ENCODE results near the gene FNDC3B.

FNDC3B gene

DNA sequence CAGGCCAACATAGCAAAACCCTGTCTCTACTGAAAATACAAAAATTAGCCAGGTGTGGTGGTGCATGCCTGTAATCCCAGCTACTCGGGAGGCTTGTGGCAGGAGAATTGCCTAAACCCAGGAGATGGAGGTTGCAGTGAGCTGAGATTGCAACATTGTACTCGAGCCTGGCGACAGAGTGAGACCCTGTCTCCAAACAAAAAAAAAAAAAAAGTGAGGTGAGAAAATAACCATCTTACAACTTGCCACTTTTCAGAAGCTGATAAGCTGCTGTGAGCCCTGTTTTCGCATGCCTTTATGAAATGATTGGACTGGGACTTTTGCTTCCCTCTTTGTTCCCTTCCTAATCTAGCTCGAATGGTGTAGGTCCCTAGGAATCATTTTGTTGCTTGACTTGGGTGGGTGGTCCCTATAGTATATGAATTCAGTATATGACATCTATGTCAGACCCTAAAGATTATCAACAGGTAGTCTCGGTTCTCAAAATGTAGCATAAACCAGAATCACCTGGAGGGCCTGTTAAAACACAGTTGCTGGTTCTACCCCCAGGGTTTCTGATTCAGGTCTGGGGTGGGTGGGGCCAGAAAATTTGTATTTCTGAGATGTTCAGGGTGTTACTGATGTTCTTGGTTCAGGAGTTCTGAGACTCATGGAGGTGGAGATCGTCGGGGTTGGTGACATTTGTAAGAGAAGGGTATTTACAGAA, 107.9 kb downstream of the FNDC3B start:
- in situ Hi-C loops (cut with MboI; ENCODE audit: low sequenced_read_pairs), result no loop called here

DNA sequence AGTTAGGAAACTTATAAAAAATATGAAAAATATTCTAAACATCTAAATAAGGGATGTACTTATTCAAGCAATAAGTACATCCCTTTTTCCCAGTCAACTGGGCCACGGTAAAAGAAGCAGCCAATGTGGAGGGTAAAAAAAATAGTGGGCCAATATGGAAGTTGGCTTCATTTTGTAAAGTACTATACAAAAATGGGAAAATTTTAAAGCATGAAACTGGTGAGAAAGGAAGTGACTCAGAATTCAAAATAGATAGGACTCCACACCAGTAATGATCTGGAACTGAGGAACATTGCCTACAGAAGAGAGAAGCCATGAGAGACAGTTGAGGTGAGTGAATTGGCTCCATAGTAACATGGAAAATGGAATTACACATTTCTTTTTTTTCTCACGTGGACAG, 108.9 kb downstream of the FNDC3B start:
- in situ Hi-C loops (cut with MboI; ENCODE audit: low sequenced_read_pairs), result no loop called here

DNA sequence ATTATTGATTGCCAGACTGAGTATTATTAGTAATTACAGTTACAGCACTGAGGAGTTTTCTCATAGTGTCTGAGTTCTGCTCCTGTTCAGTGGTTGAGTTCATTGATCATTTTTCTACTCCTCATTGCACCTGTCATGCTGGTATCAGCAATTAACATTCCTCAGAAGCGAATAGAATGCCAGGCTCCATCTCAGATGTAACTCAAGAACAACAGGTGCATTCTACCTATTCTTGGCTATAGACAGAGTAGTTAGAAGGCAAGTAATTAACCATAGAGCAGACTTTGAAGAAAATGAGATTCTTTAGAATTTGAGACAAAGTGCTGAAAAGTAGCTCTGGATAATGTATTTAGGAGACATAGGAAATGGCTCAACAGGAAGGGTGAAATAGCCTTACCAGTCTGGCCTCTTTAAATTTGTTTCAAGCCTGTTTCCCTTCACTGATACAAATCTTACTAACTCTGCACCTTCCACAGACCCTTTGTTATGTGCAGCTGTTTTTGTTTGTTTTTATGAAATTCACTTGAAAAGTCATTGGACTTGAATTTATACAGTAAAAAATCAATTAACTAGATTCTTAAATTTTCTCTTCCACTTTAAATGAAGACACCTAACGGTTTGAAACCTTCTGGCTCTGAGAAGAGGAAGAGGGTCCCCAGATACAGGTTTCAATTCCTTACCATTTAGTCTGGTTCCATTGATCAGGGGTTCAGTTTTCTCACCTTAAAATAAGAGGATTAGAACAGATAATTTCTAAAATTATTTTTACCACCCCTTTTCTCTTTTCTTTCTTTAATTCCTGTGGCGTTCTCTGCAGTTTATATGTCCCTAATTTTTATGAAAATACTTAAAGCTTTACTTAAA, 109.6 kb downstream of the FNDC3B start:
- in situ Hi-C loops (cut with MboI; ENCODE audit: low sequenced_read_pairs), result no loop called here

DNA sequence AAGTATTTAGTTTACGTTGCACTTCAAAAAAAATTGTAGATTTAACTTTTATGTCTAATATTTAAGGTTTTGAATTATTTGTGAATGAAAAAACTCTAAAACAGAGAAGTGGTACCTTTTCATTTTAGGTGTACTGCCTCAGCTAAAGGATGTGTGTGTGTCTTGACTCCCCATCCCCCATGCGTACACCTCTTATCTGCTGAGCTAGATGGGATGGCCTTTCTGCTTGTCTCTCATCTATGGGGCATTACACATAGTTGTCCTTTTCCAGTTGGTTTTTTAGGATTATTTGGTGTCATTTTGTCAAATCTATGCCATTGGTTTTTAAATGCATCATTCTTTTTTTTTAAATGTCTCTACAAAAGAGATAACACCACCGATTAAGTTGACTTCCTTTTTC, 110.9 kb downstream of the FNDC3B start:
- in situ Hi-C loops (cut with MboI; ENCODE audit: low sequenced_read_pairs), result no loop called here

DNA sequence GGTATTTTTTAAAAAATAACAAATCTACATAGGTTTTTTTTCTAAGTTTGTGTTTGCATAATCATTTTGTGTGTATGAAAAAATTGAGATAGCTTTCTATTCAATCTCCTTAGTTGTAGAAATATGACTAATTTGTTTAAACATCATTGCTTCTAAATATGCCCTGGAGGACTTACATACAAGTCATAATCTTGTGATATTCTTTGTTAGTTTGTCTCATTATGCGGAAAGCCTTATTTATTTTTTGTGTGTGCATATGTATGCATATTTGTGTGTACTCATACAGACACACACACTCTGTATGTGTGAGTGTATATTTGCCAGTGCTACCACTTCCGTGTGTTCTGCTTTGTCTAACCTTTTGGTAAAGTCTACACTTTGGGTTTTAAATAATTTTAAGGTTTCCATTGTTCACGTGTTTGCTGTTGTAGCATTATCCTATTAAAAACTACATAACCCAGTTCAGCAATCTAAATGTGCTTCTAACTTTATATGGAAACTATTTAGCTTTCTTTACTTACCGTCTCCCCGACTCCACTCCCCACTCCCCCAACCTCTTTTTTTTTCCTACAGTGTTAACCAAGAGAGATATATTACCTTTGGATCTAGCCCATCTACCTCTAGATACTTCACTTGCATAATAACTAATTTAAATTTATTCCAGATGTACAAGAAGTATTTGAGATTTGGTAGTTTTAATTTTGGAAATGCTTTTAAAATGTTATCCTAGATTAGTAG, 111.7 kb downstream of the FNDC3B start:
- in situ Hi-C loops (cut with MboI; ENCODE audit: low sequenced_read_pairs), result no loop called here

DNA sequence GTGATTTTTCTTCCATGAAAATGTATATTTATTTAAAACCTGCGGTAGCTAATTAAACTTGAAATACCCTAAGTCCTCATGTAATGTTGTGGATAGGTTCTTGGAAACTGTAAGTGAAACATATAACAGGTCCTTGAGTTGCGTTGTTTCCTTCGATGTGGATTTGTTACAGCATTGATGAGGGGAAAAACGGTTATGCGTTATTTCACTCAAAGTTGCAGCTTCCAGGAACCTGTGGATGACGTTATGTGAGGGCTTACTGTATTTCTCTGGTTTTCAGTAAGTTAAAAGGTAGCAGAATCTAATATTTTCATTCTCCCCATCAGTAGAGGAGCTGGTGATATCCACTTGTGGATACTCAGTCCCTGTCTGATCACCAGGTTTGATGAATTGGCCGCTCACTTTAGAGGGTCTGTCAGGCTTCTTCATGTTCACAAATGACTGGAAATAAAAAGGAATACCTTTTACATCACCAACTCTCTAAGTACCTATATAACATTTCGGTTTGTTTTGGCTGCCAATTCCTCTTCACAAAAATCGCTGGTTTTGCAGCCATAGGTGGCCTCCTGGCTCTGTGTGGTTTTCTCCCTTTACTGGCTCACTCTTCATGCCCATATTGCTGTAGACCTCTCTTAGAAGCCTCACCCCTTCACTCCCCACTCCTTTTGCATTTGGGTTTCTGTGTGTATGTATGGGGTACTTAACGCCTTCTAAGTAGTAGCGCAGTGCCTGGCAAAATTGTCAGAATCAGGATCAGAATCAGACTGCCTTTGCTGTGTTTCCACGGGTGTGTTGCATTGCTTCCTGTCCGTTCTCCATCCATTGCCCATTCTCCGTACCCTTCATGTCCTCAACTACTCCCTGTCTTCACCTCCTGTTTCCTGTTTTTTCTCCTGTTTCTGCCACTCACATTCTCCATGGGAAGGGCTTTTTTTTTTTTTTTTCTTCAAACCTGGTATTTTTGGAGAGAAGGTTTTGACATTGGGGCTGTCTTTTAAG, 112.6 kb downstream of the FNDC3B start:
- in situ Hi-C loops (cut with MboI; ENCODE audit: low sequenced_read_pairs), result no loop called here

DNA sequence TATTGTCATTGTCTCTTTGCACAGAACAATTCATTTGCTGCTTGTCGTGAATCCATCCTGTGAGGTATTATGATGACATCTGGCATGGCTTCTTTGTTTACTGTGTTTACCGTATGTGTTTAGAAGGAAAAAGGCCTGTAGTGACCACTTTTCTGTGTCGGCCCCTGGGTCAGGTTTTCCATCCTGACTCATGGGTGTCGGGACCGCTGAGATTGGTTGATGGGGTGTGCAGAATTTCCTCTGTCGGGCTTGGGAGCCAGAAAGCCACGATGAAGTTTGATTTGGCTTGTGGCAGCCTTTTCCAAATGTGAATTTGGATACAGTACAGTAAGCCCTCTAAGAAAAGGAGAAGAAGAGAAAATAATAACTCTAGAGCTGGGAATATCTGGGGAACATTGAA, 113.5 kb downstream of the FNDC3B start:
- in situ Hi-C loops (cut with MboI; ENCODE audit: low sequenced_read_pairs), result no loop called here

DNA sequence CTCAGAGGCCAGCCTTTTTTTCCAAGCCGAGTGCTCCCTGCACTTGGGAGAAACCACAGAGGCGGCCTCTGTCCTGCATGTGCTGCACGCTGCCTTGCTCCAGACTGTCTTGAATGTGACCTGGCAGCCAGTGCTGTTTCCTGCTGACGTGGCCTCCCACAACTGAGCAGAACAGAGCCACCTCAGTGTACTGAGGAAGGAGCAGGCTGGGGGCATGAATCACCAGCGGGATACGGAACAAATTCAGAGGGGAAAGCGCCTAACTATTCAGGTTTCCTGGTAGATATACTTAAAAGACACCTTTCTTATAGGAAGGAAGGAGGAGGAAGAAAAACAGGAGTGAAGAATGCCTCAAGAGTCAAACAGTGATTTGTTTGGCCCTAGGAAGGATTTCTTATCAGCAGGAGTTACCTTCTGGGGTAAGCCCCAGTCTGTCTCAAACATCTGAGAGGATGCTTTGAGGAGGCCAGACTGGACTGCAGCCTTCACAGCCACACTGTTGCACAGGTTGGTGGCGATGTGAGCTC, 114.0 kb downstream of the FNDC3B start:
- in situ Hi-C loops (cut with MboI; ENCODE audit: low sequenced_read_pairs), result no loop called here

DNA sequence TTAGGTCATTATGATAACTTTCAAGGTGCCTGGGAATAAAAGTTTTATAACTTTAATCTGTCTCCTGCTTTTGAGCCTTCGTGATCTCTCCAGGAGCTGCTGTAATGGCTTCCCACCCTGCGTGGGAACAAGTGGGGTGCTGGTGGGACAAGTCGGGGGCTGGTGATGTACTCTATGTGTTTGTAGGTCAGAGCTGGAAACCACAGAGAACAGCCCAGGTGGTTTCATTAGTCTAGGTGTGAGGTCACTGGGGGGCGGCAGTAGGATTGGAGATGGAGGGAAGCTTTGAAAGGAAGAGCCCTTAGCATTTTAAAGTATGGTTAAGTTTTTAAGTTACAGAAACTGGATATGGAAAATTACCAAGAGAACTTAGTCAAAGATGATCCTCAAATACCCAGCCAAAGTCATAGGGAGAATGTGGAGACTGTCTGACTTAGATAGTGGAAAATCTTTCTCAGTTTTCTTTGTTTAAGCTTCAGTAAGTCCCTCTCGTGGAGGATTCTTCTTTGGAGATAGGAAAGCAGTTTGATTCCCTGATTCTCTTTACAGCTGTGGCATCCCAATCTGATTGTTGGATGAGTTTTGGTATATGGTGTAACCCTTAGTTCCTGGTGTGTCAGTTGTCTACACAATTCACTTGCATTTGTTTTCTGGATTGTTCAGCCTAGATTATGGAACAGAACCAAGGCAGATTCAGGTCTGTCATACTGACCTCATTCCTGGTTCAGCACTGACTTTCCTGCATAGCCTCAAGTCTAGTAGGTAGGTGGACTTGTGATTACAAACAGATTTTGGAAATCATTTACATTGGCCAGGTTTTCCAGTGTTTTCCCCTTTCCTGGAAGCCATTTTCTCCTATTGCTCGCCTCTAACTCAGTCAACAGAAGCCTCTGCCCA, 115.6 kb downstream of the FNDC3B start:
- in situ Hi-C loops (cut with MboI; ENCODE audit: low sequenced_read_pairs), result no loop called here

DNA sequence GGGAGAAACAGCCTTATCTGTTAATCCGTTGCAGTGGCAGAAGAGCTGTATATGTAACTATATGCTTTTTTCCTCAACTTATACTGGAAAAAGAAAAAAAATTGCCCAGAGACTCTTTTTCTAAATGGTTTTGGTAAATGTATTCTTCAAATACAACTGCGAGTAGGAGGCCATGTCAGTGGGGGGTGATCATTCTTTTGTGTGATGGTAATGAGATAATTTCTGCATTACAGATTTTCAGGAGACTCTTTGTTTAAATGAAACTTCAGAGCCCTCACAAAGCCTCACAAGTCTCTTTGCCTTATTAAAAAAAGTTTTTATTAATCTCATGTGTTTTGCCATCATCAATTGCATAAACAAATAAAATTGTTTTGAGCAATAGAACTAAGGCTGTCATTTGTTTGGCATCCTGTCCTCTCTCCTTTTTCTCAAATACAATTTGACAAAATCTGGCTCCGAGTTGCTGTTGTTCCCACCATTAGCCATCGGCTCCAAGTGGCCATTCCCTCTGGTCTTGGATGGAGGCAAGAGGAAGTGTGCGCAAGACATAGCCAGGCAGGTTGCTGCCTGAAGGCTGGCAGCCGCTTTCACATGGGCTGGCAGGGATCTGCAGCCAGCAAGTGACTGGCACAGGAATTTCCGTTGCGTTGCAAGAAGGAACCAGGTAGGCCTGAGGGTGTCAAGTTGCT, 116.7 kb downstream of the FNDC3B start:
- in situ Hi-C loops (cut with MboI; ENCODE audit: low sequenced_read_pairs), result no loop called here

DNA sequence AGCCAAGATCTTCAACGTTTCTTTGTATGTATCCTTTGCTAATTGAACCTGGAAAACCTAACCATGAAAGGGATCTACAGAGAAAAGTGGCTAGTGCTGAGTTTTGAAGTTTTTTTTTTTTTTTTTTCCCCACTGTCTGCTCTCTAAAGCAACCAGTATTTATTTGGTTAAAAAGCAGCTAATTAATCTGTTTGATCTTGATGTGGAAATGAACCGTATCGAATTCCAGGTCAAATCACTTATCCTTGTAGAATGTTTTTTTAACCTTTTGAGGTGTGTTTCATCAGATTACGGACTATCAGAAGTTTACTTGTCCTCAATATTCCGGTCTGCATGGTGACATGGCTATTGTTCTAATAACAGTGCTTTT, 117.2 kb downstream of the FNDC3B start:
- in situ Hi-C loops (cut with MboI; ENCODE audit: low sequenced_read_pairs), result no loop called here

DNA sequence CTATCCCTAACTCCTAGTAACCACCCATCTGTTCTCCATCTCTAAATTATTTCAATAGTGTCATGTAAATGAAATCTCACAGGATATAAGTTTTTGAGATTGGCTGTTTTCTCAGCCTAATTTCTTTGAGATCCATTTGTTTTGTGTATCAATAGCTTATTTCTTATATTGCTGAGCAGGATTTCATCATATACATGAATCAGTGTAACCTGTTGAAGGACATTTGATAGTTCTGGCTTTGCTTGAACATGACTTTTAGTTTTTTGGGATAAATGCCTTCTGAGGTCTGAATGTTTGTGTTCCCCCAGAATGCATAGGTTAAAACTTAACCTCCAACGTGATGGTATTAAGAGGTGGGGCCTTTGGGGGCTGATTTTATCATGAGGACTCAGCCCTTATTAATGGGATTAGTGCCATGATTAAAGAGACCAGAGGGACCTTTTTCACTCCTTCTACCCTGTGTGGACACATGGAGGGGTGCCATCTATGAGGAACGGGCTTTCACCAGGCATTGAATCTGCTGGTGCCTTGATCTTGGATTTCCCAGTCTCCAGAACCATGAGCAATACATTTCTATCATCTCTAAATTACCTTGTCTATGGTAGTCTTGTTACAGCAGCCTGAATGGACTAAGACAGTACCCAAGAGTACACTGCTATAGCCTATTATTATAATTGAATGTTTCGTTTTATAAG, 118.3 kb downstream of the FNDC3B start:
- in situ Hi-C loops (cut with MboI; ENCODE audit: low sequenced_read_pairs), result no loop called here

DNA sequence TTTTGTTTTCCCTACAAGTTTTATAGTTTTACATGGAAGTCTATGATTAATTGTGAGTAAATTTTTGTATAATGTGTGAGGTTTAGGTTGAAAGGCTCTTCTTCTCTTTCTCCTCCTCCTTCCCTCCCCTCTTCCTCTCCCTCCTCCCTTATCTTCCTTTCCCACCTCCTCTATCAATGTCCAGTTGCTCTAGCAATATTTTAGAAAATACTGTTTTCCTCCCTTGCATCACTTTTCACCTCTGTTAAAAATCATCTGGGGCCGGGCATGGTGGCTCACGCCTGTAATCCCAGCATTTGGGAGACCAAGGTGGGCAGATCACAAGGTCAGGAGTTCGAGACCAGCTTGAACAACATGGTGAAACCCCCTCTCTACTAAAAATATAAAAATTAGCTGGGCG, 119.4 kb downstream of the FNDC3B start:
- in situ Hi-C loops (cut with MboI; ENCODE audit: low sequenced_read_pairs), result no loop called here

DNA sequence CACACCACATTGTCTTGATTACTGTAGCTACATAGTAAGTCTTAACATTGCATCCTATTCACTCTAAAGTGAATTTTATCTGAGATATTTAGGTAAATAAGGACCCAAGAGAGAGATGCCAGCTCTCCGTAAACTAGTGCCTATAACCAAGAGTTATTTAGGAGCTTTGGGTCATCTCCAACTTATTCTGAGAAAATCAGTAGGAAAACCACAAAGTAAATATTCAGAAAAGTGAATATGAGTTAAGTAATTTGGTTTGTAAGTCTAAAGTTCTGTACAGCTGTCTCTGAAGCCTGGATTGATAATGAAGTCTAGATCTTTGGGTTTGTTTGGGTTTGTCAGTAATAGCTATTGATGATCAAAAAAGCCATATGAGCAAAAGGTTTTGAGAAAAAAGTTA, 120.0 kb downstream of the FNDC3B start:
- in situ Hi-C loops (cut with MboI; ENCODE audit: low sequenced_read_pairs), result no loop called here

DNA sequence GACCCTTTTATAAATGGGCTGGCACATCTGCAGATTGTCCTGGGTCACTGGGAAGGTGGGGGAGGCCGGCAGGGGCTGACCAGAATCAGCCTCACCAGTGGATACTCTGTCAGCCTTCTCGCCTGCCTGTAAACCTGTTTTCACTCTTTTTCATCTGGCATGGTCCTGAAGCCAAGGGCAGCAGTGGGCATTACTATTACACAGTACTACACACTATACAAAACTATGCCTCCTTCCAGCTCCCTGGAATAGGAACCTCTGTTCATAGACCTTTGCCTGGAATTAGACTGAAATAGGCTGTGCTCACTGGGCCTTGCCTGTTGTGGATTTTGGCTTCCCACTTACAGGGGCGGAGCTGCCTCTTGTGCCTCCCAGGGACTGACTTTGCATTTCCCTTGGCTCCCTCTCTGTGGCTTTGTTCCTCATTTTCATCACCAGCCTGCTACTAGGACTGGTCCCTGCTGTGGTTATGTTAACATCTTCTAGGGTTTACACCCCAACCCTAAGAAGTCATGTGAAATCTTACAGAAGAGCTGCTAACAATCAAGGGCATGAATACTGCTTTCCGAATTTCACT, 120.7 kb downstream of the FNDC3B start:
- in situ Hi-C loops (cut with MboI; ENCODE audit: low sequenced_read_pairs), result no loop called here

DNA sequence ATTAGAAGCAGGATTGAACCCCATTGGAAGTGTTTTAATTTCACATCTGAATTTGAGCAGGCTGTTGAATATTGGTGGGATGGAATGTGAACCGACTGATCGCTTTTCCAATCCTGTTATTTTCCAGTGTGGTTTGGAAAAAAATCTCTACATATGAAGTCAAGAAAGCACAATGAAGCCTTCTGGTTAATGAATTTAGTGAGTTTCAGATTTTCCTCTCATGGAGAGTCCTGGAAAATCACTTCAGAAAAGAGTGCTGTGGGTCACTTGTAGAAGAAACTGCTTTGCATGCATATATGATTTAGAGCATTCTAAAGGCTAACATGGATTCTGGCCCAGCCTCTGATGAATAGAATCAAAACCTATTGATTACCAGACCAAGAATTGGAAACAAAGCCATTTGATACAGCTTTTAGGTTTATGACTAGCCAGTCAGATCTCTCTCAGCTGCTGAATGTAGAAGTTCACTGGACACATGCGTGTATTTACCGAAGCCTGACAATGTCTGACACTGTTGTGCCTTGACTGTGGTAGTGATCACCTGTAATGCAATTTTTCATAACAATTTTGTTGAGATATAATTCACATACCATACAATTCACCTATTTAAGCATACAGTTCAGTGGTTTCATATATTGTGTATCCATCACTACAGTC, 121.9 kb downstream of the FNDC3B start:
- in situ Hi-C loops (cut with MboI; ENCODE audit: low sequenced_read_pairs), result no loop called here

DNA sequence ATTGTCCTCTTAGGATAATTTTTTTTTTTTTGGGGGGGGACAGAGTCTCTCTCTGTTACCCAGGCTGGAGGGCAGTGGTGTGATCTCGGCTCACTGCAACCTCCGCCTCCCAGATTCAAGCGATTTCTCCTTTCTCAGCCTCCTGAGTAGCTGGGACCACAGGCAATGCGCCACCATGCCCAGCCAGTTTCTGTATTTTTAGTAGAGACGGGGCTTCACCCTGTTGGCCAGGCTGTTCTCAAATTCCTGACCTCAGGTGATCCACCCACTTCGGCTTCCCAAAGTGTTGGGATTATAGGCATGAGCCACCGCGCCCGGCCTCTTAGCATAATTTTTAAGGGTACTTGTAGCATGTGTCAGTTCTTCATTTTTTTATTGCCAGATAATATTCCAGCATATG, 122.6 kb downstream of the FNDC3B start:
- in situ Hi-C loops (cut with MboI; ENCODE audit: low sequenced_read_pairs), result no loop called here

All from HL-60/S4 treated with phorbol 12-myristate 13-acetate at 8.2 ng/mL for 4 days and 3 days (cell line).